SK-N-SH (cell line): Measurements from ENCODE around the gene RARA. TPM values are rescaled to one million over a fixed set of nuclear protein-coding genes. Genes with fewer than 3 reads are reported as not detected.
"Not testable (repeated sequence)": the region's sequence is repeated elsewhere in the genome, so short reads cannot be mapped to it uniquely, and the experiment has no call there.

ENCODE experiments used
- CTCF ChIA-PET: fragments of 300-600, 350-600 bp; formaldehyde crosslinking; extraction: SDS; loops from one replicate; lab custom pipeline; 2021; lab: Yijun Ruan, JAX
- POLR2A ChIA-PET: fragments of 350-600 bp; sonication (Branson Sonifier 250); formaldehyde crosslinking; extraction: SDS; loops from one replicate; lab custom pipeline; 2020; ENCODE audit warnings: antibody characterized with exemption, inconsistent platforms; lab: Yijun Ruan, JAX
- DNase-seq: peaks from one replicate; pipeline ENCODE4 v3.0.0; 2012
- H2AFZ ChIP-seq: fragments of 200-600 bp; sonication (generic); 2 replicates; pipeline ENCODE4 v1.8.1; 2016; ENCODE audit warnings: antibody characterized with exemption, mild to moderate bottlenecking, low read depth
- H3F3A ChIP-seq: fragments of 200-600 bp; sonication (generic); replicated peaks from 2 replicates; pipeline ENCODE3; 2016; ENCODE audit warnings: antibody characterized with exemption, mild to moderate bottlenecking; ENCODE audit not compliant: insufficient read depth
- H3K27ac ChIP-seq, 2 experiments: fragments of 200-500 bp in 1 of 2; fragments of 200-600 bp in 1 of 2; sonication (Bioruptor generic) in 1 of 2; sonication (generic), shearing (Covaris generic) in 1 of 2; 2 replicates each; pipeline versions ENCODE4 v1.5.1 to v1.6.1; 2014 to 2016; ENCODE audit warnings: low read depth in 2 of 2, inconsistent platforms in 1 of 2, low read length in 1 of 2, mild to moderate bottlenecking in 1 of 2, mixed read lengths in 1 of 2
- H3K27me3 ChIP-seq: fragments of 200-600 bp; sonication (generic), shearing (Covaris generic); 2 replicates; pipeline ENCODE4 v1.6.1; 2016; ENCODE audit warnings: mixed run types; ENCODE audit not compliant: insufficient read depth
- H3K36me3 ChIP-seq, 2 experiments: fragments of 200-500 bp in 1 of 2; fragments of 200-600 bp in 1 of 2; sonication (Bioruptor generic) in 1 of 2; sonication (generic) in 1 of 2; replicated peaks in 1 of 2; 2 replicates each; pipeline versions ENCODE3 to v1.5.1; 2014 to 2016; ENCODE audit warnings: low read length in 1 of 2, mild to moderate bottlenecking in 1 of 2; ENCODE audit not compliant: insufficient read depth in 2 of 2, control insufficient read depth in 1 of 2
- H3K4me1 ChIP-seq, 2 experiments: fragments of 200-500 bp in 1 of 2; fragments of 200-600 bp in 1 of 2; sonication (Bioruptor generic) in 1 of 2; sonication (generic), shearing (Covaris generic) in 1 of 2; 2 replicates each; pipeline versions ENCODE4 v1.5.1 to v1.6.1; 2014 to 2016; ENCODE audit warnings: low read depth in 1 of 2, low read length in 1 of 2, mixed run types in 1 of 2; ENCODE audit not compliant: insufficient read depth in 2 of 2, control insufficient read depth in 1 of 2
- H3K4me2 ChIP-seq: fragments of 200-600 bp; sonication (generic), shearing (Covaris generic); 2 replicates; pipeline ENCODE4 v1.6.1; 2017; ENCODE audit warnings: mixed run types
- H3K4me3 ChIP-seq, 2 experiments: fragments of 200-500 bp in 1 of 2; fragments of 200-600 bp in 1 of 2; sonication (Bioruptor generic) in 1 of 2; sonication (generic), shearing (Covaris generic) in 1 of 2; 2 replicates each; pipeline versions ENCODE4 v1.5.1 to v1.8.1; 2014 to 2016; ENCODE audit warnings: low read depth in 2 of 2, inconsistent platforms in 1 of 2, low read length in 1 of 2, mild to moderate bottlenecking in 1 of 2, mixed read lengths in 1 of 2, moderate library complexity in 1 of 2
- H3K79me2 ChIP-seq: fragments of 200-600 bp; sonication (generic); 2 replicates; pipeline ENCODE4 v1.8.1; 2017; ENCODE audit warnings: mild to moderate bottlenecking; ENCODE audit not compliant: insufficient read depth
- H3K9ac ChIP-seq: fragments of 200-600 bp; sonication (generic); 2 replicates; pipeline ENCODE4 v1.6.1; 2017; ENCODE audit warnings: mixed run types
- H3K9me2 ChIP-seq: fragments of 200-600 bp; sonication (generic); 2 replicates; pipeline ENCODE4 v1.6.1; 2017; ENCODE audit warnings: mixed run types
- H3K9me3 ChIP-seq: fragments of 200-600 bp; sonication (generic); 2 replicates; pipeline ENCODE4 v1.6.1; 2017; ENCODE audit warnings: mixed run types, mild to moderate bottlenecking, moderate library complexity
- H4K20me1 ChIP-seq: fragments of 200-600 bp; sonication (generic); 2 replicates; pipeline ENCODE4 v1.6.1; 2017; ENCODE audit warnings: mild to moderate bottlenecking, mixed run types; ENCODE audit not compliant: insufficient read depth
- GATA2 ChIP-seq: sonication (generic); formaldehyde crosslinking; IDR thresholded peaks from 2 replicates; pipeline ENCODE4 v1.5.0; 2020; ENCODE audit warnings: mild to moderate bottlenecking, missing genetic modification reagents
- IRF3 ChIP-seq: fragments of 150-350 bp; IDR thresholded peaks from 2 replicates; pipeline ENCODE4 v1.6.1; 2016; ENCODE audit warnings: mild to moderate bottlenecking, low read depth, low read length
- MAX ChIP-seq: IDR thresholded peaks from 2 replicates; pipeline ENCODE4 v1.4.0; 2012; ENCODE audit warnings: low read depth
- MEF2A ChIP-seq: IDR thresholded peaks from 2 replicates; pipeline ENCODE4 v1.4.0; 2012; ENCODE audit warnings: low read depth, borderline replicate concordance
- NFIC ChIP-seq: IDR thresholded peaks from 2 replicates; pipeline ENCODE4 v1.4.0; 2012; ENCODE audit warnings: borderline replicate concordance
- RXRA ChIP-seq: IDR thresholded peaks from 2 replicates; pipeline ENCODE4 v1.4.0; 2012; ENCODE audit warnings: low read depth, mild to moderate bottlenecking, borderline replicate concordance
- SIN3A ChIP-seq: IDR thresholded peaks from 2 replicates; pipeline ENCODE4 v1.6.1; 2012; ENCODE audit warnings: low read depth, mild to moderate bottlenecking, low read length, moderate library complexity, borderline replicate concordance
- USF2 ChIP-seq: fragments of 150-350 bp; IDR thresholded peaks from 2 replicates; pipeline ENCODE4 v1.6.1; 2017; ENCODE audit warnings: antibody characterized with exemption, low read length, low read depth, borderline replicate concordance
- WGBS: methylation state at CpG from one replicate; pipeline ENCODE4 v1.1.6; 2017; ENCODE audit warnings: low lambda C conversion rate; 5-methylcytosine and 5-hydroxymethylcytosine counted together
- polyA plus RNA-seq, 3 experiments: library from polyadenylated mRNA; depleted of rRNA; stranded (reverse); fragments of >200 nt; gene quantifications; 2 replicates each; pipeline ENCODE4 v1.2.3, GENCODE V29; 2012

The RARA gene
- polyA plus RNA-seq, 1 of the 3 experiments (the other 2 are of a cell fraction): 13.3 TPM

GRCh38 chr17:40374821-40375498, 66.0 kb downstream of the RARA start (continued):
- no peak for TF ChIP-seq USF2
- no peak for TF ChIP-seq NFIC
- TF ChIP-seq RXRA: no peak
- TF ChIP-seq GATA2 (CRISPR knock-in tag): no peak
- TF ChIP-seq MEF2A: no peak
- no peak for TF ChIP-seq MAX
- no peak for TF ChIP-seq IRF3
- TF ChIP-seq SIN3A: no peak

- H3K4me3 ChIP-seq, H3K27me3 ChIP-seq, DNase-seq, H3K9ac ChIP-seq, H3K9me3 ChIP-seq, H3K79me2 ChIP-seq, H2AFZ ChIP-seq, H3K36me3 ChIP-seq, H3K4me2 ChIP-seq, H3F3A ChIP-seq, H3K27ac ChIP-seq, H3K9me2 ChIP-seq, H4K20me1 ChIP-seq, POLR2A ChIA-PET, H3K4me1 ChIP-seq: not testable (repeated sequence)
- CTCF ChIA-PET: interaction anchor here (0.6 to 2.0 kb wide), 7 partner anchors 13 to 156 kb away, joined by 3 to 5 read pairs (median 3); no protein-coding TSS in a partner anchor
- 84% methylated on average over 8 of the region's 21 CpGs for WGBS
These were observed 66.8 kb downstream of the RARA start for GRCh38 chr17:40375786-40376185.

- H3K36me3 ChIP-seq, H3K4me1 ChIP-seq, DNase-seq, H3K9me3 ChIP-seq, H3K4me3 ChIP-seq, H3K79me2 ChIP-seq, POLR2A ChIA-PET, H4K20me1 ChIP-seq, H3K9me2 ChIP-seq, H2AFZ ChIP-seq, H3K9ac ChIP-seq, H3F3A ChIP-seq, H3K4me2 ChIP-seq, H3K27me3 ChIP-seq, H3K27ac ChIP-seq: not testable (repeated sequence)
- WGBS: 81% methylated on average over 5 of the region's 6 CpGs
- CTCF ChIA-PET: interaction anchor here (0.6 to 2.0 kb wide), 4 partner anchors 14 to 255 kb away, joined by 3 to 8 read pairs (median 5); no protein-coding TSS in a partner anchor
These were observed 67.6 kb downstream of the RARA start for GRCh38 chr17:40376541-40376940.
